T-helper 1 cell treated with Interleukin-12 subunit alpha and Interleukin-12 subunit beta and Interleukin-4 antibody, amounts not matched to agents 30 μg/mL and 1 μg/mL, for 36 hours (primary cell): ENCODE measurements around the gene SIT1.
"Not testable (repeated sequence)": the region's sequence is repeated elsewhere in the genome, so short reads cannot be mapped to it uniquely, and the experiment has no call there.

Experiments
- H3K27ac Mint-ChIP-seq: one replicate; pipeline ENCODE4 v1.8.0; 2021; ENCODE audit warnings: mild to moderate bottlenecking, mixed read lengths
- H3K27me3 Mint-ChIP-seq: one replicate; pipeline ENCODE4 v1.8.0; 2021; ENCODE audit warnings: low read depth, mixed read lengths
- H3K36me3 Mint-ChIP-seq: one replicate; pipeline ENCODE4 v1.8.0; 2021; ENCODE audit warnings: low read depth, mixed read lengths
- H3K4me1 Mint-ChIP-seq: one replicate; pipeline ENCODE4 v1.8.0; 2021; ENCODE audit warnings: low read depth, mixed read lengths
- H3K4me3 Mint-ChIP-seq: one replicate; pipeline ENCODE4 v1.8.0; 2021; ENCODE audit warnings: mild to moderate bottlenecking, moderate library complexity, mixed read lengths
- H3K9me3 Mint-ChIP-seq: one replicate; pipeline ENCODE4 v1.8.0; 2021; ENCODE audit warnings: mixed read lengths

The SIT1 gene

DNA sequence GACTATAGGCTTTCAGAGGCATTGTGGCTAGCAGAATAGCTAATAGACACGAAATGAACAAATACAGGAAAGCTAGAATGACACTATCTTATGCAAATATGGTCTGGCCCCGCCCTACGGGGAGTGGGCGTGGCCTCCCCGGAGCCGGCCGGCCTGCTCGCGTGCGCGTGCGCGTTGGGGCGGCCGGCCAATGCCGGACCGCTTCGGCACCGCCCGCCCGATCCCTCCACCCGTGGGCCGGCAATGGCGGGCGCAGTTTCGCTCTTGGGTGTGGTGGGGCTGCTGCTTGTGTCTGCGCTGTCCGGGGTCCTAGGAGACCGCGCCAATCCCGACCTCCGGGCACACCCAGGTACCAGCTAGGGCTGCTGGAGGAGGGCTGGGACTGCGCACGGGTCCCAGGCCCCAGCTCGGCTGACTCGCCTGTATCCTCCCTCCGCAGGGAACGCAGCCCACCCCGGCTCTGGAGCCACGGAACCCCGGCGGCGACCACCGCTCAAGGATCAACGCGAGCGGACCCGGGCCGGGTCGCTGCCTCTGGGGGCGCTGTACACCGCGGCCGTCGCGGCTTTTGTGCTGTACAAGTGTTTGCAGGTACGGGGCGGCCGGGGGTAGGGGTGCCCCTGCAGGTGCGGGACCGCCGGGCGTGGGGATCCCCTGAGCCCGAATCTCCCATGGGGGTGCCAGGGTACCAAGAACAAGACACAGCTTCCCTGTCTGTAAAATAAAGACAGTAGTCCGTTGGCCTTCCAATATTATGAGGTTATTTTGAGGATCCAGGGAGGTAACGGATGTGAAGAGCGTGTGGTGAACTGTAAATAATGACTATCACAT is 7.6 kb upstream of the SIT1 start, which contains the start of gene CCDC107:
CCDC107 (plus strand) TSS at position 156 of the 831 bp plus-strand sequence; CDS start at position 244, 88 bp downstream.
- peak within 1 kb of the TSS; percentile 90 for H3K4me3 Mint-ChIP-seq
- H3K27me3 Mint-ChIP-seq: peaks cover 4% of the 10 kb centered on the region
- no peaks in the 10 kb centered on the region for H3K9me3 Mint-ChIP-seq
- peaks cover 29% of the 10 kb centered on the region for H3K36me3 Mint-ChIP-seq
- H3K4me1 Mint-ChIP-seq: peaks cover 60% of the 10 kb centered on the region
- H3K27ac Mint-ChIP-seq: peak within 1 kb of the TSS; percentile 100

DNA sequence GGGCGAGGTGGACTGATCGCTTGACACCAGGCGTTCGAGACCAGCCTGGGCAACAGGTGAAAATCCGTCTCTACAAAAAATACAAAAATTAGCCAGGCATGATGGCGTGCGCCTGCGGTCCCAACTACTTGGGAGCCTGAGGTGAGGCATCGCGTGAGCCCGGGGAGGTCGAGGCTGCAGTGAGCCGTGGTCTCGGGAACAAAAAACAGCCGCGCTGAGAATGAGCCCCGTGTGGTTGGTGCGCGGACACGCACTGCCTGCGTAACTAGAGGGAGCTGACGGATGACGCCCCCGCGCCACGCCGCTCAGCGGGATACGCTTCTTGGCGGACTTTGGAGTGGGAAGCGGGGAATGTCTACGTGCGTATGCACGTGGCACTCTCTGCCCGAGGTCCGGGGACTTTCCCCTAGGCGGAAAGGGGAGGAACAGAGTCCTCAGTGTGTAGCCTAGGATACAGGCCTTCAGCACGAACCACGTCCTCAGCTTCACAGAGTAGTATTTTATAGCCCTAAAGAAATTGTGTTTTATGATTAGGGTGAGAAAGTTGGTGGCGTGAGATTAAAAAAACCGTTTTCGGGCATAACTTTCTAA is 6.9 kb upstream of the SIT1 start, which contains the start of gene RMRP:
RMRP (minus strand) TSS at position 474 of the 591 bp plus-strand sequence.
- Mint-ChIP-seq H3K4me1 (peaks cover 56% of the 10 kb centered on the region), H3K9me3 (no peaks in the 10 kb centered on the region), H3K36me3 (peaks cover 28% of the 10 kb centered on the region), H3K4me3 (peak within 1 kb of the TSS; percentile 90), H3K27ac (peak within 1 kb of the TSS; percentile 100), H3K27me3 (peaks cover 4% of the 10 kb centered on the region)

DNA sequence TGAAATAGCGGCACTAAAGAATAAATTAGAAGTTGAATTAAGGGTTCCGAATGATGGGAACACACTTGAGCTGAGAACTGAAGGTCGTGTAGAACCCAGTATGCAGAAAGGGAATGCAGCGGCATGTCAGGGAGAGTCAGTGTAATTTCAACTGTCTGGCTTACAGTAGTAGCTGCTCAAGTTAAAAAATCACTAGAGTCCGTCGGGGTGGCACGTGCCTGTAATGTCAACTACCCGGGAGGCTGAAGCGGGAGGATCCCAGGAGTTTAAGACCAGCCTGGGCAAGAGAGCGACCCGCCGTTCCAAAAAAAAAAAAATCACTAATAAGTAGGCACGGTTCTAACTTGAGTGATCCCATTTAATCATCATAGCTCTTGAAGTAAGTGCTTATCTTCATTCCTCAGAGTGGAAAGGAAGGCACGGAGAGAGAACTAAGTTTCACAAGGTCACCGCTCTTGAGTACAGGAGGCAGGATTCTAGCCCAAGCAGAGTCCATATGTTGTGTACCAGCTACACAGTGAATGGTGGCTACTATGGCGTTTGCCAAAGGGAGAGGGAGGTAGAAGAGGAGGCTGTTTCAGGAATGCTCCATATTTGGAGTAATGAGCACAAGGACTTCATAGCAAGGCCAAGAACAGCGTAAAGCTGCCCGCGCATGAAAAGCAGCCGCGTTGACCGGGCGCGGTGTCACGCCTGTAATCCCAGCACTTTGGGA is 6.3 kb upstream of the SIT1 start:
- Mint-ChIP-seq H3K9me3 (no peaks in the 10 kb centered on the region), H3K27me3 (peaks cover 4% of the 10 kb centered on the region), H3K4me3 (peak overlapping the region; percentile 75), H3K4me1 (peaks cover 52% of the 10 kb centered on the region), H3K27ac (peak overlapping the region; percentile 100), H3K36me3 (peaks cover 23% of the 10 kb centered on the region)

DNA sequence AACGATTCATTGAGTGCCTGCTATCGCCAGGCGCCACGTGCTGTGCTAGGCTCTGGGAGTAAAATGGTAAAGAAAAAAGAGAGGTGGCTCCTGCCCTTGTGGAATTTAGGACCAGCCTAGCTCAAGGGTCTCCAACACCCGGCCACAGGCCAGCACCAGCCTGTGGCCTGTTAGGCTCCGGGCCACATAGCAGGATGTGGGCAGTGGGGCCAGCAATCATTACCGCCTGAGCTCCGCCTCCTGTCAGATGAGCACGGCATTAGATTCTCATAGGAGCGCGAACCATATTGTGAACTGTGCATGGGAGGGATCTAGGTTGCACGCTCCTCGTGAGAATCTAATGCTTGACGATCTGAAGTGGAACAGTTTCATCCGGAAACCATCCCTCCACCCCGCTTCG is 5.6 kb upstream of the SIT1 start:
- Mint-ChIP-seq H3K36me3 (peaks cover 19% of the 10 kb centered on the region), H3K4me1 (peaks cover 53% of the 10 kb centered on the region), H3K4me3 (peak overlapping the region; percentile 75), H3K27me3 (peaks cover 4% of the 10 kb centered on the region), H3K9me3 (no peaks in the 10 kb centered on the region), H3K27ac (no peak overlapping the region)

DNA sequence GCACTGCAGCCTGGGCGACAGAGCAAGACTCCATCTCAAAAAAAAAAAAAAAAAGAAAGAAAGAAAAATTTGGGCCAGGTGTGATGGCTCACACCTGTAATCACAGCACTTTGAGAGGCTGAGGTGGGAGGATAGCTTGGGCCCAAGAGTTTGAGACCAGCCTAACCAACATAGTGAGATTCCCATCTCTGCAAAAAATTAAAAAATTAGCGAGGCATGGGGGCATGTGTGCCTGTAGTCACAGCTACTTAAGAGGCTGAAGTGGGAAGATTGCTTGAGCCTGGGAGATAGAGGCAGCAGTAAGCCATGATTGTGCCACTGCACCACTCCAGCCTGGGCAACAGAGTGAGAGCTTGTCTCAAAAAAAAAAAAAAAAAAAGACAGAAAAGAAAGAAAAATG is 2.9 kb upstream of the SIT1 start:
- no peak overlapping the region for H3K27ac Mint-ChIP-seq
- H3K4me1 Mint-ChIP-seq: peaks cover 46% of the 10 kb centered on the region
- H3K36me3 Mint-ChIP-seq: peaks cover 13% of the 10 kb centered on the region
- H3K27me3 Mint-ChIP-seq: peaks cover 4% of the 10 kb centered on the region
- no peaks in the 10 kb centered on the region for H3K9me3 Mint-ChIP-seq
- no peak overlapping the region for H3K4me3 Mint-ChIP-seq

DNA sequence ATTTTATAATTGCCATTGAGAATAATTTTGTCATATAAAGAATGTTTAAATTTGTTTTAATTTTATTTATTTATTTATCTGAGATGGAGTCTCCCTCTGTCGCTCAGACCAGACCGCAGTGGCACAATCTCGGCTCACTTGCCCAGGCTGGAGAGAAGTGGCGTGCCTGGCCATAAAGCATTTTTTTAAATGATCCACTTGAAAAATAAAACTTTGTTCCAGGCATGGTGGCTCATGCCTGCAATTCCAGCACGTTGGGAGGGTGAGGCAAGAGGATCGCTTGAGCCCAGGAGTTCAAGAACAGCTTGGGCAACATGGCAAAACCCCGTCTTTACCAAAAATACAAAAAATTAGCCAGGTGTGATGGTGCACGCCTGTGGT is 2.1 kb upstream of the SIT1 start:
- peaks cover 52% of the 10 kb centered on the region for H3K4me1 Mint-ChIP-seq
- no peak overlapping the region for H3K27ac Mint-ChIP-seq
- H3K27me3 Mint-ChIP-seq: peaks cover 2% of the 10 kb centered on the region
- H3K4me3 Mint-ChIP-seq: no peak overlapping the region
- no peaks in the 10 kb centered on the region for H3K9me3 Mint-ChIP-seq
- H3K36me3 Mint-ChIP-seq: peaks cover 18% of the 10 kb centered on the region

DNA sequence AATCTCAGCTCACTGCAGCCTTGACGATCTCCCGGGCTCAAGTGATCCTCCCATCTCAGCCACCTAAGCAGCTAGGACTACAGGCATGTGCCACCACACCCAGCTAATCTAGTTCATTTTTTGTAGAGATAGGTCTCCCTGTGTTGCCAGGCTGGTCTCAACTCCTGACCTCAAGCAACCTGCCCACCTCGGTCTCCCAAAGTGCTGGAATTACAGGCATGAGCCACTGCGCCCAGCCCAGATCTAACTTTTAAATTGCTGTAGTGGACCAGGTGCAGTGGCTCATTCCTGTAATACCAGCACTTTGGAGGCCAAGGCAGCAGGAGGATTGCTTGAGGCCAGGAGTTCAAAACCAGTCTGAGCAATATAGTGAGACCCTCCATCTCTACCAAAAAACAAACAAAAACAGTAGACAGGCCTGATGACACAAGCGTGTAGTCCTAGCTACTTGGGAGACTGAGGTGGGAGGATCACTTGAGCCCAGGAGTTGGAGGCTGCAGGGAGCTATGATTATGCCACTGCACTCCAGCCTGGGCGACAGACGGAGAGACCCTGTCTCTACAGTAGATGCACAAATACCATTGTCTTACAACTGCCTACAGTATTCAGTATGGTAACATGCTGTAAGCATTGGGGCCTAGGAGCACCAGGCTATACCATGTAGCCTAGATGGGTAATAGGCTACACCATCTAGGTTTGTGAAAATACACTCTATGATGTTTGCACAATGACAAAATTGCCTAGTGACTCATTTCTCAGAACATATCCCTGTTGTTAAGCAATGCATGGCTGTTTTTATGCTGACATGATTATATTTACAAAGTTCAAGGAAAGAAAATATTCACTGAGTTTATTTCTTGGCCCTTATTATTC is 1.5 kb upstream of the SIT1 start:
- Mint-ChIP-seq H3K27me3 (no peaks in the 10 kb centered on the region), H3K27ac (peak overlapping the region; percentile 26), H3K4me3 (peak overlapping the region; percentile 50), H3K36me3 (peaks cover 20% of the 10 kb centered on the region), H3K4me1 (peaks cover 53% of the 10 kb centered on the region), H3K9me3 (no peaks in the 10 kb centered on the region)

DNA sequence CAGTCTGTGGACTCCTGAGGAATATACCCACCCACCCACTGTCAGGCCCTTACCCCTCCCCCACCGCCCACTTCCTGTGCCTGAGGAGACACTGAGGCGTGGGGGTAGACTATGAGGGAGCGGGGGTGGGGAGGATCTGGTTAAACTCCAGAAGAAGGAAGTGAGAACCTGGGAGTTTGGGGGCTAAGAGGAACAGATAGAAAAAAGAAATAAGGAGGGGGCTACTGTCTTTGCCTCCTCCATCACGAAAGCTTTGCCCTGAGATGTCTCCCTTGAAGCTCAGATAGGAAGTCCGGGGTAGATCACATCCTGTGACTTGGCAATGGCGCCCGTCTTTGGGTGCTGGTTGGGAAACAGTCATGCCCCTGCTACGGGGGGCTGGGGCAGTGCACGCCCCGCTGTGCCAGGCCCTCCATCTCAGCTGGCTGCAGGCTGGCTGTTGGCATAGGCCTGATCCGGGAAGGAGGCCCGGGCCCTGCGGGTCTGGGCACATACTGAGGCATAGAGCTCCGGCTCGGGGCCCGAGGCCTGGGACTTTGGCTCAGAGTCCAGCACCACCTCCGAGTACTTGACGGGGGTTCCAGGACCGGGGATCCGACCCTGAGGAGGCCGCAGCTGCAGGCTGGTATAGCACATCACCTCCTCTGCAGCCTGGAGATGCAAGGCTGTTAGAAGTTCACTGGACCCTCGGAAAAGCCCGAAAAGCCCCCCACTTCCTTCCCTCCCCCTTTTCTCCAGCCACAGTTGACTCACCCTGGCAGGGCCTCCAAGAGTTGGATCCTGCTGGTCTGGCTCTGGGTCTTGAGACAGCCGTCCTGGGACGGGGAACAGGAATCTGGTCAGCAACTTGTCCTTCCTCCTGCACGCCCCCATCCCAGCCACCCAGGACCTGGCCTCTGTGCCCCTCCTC is 1.0 kb downstream of the SIT1 start:
- no peaks in the 10 kb centered on the region for H3K9me3 Mint-ChIP-seq
- peak overlapping the region; percentile 99 for H3K27ac Mint-ChIP-seq
- peak overlapping the region; percentile 99 for H3K4me3 Mint-ChIP-seq
- H3K36me3 Mint-ChIP-seq: peaks cover 25% of the 10 kb centered on the region
- peaks cover 48% of the 10 kb centered on the region for H3K4me1 Mint-ChIP-seq
- H3K27me3 Mint-ChIP-seq: no peaks in the 10 kb centered on the region

DNA sequence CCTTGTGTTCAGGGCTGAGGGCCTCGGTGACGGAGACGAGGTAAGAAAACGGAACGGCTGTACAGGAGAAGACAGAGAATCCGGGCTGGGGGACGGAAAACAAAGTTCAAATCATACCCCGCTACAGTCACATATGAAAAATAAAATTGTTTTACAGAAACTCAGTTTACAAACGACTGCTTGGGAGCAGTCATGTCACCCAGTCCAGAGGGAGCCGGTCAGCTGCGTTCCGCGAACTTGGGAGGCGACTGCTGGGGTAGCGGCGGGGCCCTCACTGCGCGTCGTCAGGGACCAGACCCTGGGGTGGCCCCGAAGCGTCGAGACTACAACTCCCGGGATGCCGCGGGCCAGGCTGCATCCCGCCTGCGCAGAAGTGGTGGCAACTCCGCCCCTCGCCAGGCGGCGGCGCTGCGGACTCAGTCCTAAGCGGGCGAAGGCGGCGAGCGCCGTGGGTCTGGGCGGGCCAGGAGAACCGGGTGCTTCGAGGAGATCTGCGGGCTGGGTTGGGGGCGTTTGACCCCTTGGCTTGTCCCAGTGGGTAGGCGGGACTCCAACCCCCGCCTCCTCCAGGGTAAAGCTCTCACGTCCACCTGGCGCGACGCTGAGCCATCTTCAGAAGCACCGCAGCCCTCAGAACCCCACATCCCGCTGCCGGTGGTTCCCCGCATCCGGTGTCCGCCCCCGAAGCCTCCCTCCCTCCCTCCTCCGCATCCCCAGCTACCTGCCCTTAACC is 4.0 kb downstream of the SIT1 start:
- peak overlapping the region; percentile 99 for H3K4me3 Mint-ChIP-seq
- no peaks in the 10 kb centered on the region for H3K27me3 Mint-ChIP-seq
- peak overlapping the region; percentile 99 for H3K27ac Mint-ChIP-seq
- H3K9me3 Mint-ChIP-seq: peaks cover under 1% of the 10 kb centered on the region
- H3K4me1 Mint-ChIP-seq: peaks cover 46% of the 10 kb centered on the region
- H3K36me3 Mint-ChIP-seq: peaks cover 35% of the 10 kb centered on the region

DNA sequence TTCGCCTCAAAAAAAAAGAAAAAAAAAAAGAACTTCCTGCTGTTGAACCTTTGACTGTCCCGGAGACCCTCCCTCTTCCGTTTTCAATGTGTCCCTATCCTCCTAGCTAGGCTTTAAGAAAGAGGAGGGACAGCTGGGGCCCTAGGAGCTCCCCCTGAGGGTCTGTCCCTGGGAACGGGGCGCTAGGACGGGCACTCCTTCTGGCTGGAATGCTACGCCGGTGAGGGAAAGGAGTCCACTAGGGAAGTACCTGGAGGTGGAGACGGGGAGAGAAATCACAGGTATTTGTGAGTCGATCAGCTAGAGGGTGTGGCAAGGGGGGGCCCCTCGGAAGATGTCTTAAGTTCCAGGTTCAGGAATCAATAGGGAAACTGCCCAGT is 4.6 kb downstream of the SIT1 start:
- Mint-ChIP-seq H3K4me3 (peak overlapping the region; percentile 99), H3K27ac (peak overlapping the region; percentile 99), H3K27me3 (no peaks in the 10 kb centered on the region), H3K36me3 (peaks cover 40% of the 10 kb centered on the region), H3K4me1 (peaks cover 45% of the 10 kb centered on the region), H3K9me3 (peaks cover 6% of the 10 kb centered on the region)

DNA sequence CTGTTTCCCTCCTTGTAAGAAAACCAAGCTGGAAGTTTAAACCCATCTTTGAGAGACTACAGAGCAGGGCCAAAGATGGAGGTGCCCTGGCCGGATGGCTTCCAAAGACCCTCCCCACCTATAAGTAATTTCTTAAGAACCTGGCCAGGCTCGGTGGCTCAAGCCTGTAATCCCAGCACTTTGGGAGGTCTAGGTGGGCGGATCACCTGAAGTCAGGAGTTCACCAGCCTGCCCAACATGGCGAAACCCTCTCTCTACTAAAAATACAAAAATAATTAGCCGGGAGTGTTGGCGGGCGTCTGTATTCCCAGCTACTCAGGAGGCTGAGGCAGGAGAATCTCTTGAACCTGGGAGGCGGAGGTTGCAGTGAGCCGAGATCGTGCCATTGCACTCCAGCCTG is 5.0 kb downstream of the SIT1 start:
- peaks cover 44% of the 10 kb centered on the region for H3K4me1 Mint-ChIP-seq
- not testable (repeated sequence) for H3K27me3 Mint-ChIP-seq, H3K9me3 Mint-ChIP-seq
- H3K4me3 Mint-ChIP-seq: peak overlapping the region; percentile 99
- H3K36me3 Mint-ChIP-seq: peaks cover 44% of the 10 kb centered on the region
- peak overlapping the region; percentile 99 for H3K27ac Mint-ChIP-seq

DNA sequence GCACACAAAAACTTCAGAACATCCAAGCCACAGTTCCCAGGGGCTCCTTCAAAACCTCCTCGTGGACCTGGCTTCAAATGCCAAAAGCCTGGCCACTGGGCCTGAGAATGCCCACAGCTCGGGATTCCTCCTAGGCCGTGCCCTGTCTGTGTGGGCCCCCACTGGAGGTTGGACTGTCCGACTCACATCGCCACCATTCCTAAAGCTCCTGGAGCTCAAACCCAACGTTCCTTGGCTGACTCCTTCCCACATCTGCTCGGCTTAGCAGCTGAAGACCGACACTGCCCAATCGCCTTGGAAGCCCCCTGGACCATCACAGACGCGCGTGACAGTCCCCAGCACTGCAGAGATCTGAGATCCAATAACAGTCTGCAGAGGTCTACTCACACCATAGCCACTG is 7.7 kb downstream of the SIT1 start:
- Mint-ChIP-seq H3K4me1 (peaks cover 44% of the 10 kb centered on the region), H3K27me3 (no peaks in the 10 kb centered on the region), H3K36me3 (peaks cover 38% of the 10 kb centered on the region), H3K4me3 (no peak overlapping the region), H3K27ac (no peak overlapping the region), H3K9me3 (peaks cover 14% of the 10 kb centered on the region)

DNA sequence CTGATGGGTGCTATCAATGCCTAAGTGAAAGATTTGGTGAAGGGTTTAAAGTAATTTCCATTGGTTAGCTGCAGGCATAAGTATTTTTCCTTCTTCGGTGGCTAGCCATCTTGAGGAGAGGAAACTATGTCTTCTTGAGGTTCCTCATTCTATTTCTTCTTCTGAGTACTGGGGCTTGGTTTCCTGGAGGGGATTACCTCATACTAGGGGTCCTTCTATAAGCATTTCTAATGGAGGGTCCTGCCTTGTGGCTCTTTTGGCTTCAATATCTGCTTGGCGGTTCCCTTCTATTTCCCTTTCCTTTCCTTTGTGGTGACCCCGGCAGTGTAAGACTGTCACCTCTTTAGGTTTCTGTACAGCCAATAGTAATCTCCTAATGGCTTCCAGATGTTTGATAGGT is 9.3 kb downstream of the SIT1 start:
- not testable (repeated sequence) for H3K27ac Mint-ChIP-seq, H3K4me3 Mint-ChIP-seq

More for the DNA sequence above, 9.3 kb downstream of the SIT1 start:
- H3K9me3 Mint-ChIP-seq: peaks cover 14% of the 10 kb centered on the region
- not testable (repeated sequence) for H3K27me3 Mint-ChIP-seq
- H3K36me3 Mint-ChIP-seq: peaks cover 36% of the 10 kb centered on the region
- H3K4me1 Mint-ChIP-seq: peaks cover 47% of the 10 kb centered on the region
